Fibroblast of villous mesenchyme (primary cell): ENCODE measurements around the gene XRCC1. TPM values are rescaled to one million over a fixed set of nuclear protein-coding genes. Genes with fewer than 3 reads are reported as not detected.

Experiments used
- DNase-seq: peaks from one replicate; pipeline ENCODE4 v3.0.0-alpha.2; 2010; ENCODE audit warnings: low read depth
- H3K4me3 ChIP-seq: 2 replicates; pipeline ENCODE4 v1.5.1; 2011; ENCODE audit warnings: low read depth, mild to moderate bottlenecking, low read length
- CTCF ChIP-seq: IDR thresholded peaks from 2 replicates; pipeline ENCODE4 v1.5.1; 2012; ENCODE audit warnings: low read depth, mild to moderate bottlenecking, low read length; ENCODE audit not compliant: insufficient read depth
- total RNA-seq: library from RNA; depleted of rRNA; stranded (reverse); fragments of >200 nt; gene quantifications from 2 replicates; pipeline ENCODE4 v1.2.3, GENCODE V29; 2012

XRCC1 gene
- total RNA-seq, 1 donor, result 28.9 TPM

GRCh38 chr19:43574424-43575155 is 737 bp downstream of the XRCC1 start:
- TF ChIP-seq CTCF, result no peak
- no peak for DNase-seq
- H3K4me3 ChIP-seq, result peak overlapping the region; percentile 93

- no peak overlapping the region for H3K4me3 ChIP-seq
- DNase-seq, result no peak
- no peak for TF ChIP-seq CTCF
These were observed 3.1 kb downstream of the XRCC1 start for GRCh38 chr19:43572171-43572588.

- H3K4me3 ChIP-seq, result no peak overlapping the region
- no peak for DNase-seq
- TF ChIP-seq CTCF, result no peak
These were observed 5.0 kb downstream of the XRCC1 start for GRCh38 chr19:43570174-43570791.

GRCh38 chr19:43569657-43570056 is 5.7 kb downstream of the XRCC1 start:
- no peak overlapping the region for H3K4me3 ChIP-seq
- DNase-seq, result no peak
- no peak for TF ChIP-seq CTCF

- DNase-seq, result no peak
- no peak for TF ChIP-seq CTCF
These were observed 10.5 kb downstream of the XRCC1 start for GRCh38 chr19:43564800-43565199.

GRCh38 chr19:43563816-43564457 is 11.4 kb downstream of the XRCC1 start:
- H3K4me3 ChIP-seq, result no peak overlapping the region
- TF ChIP-seq CTCF, result no peak
- no peak for DNase-seq

More at GRCh38 chr19:43564800-43565199, 10.5 kb downstream of the XRCC1 start:
- H3K4me3 ChIP-seq, result no peak overlapping the region
